Measurements from ENCODE around the gene ODF2.
A peak's percentile ranks its signal among the peaks of the same experiment; 100 is the strongest.

Gene ODF2

GRCh38 chr9:128528445-128529160 is 72.8 kb downstream of the ODF2 start:
- no peak for DNase-seq (ENCODE audit: low read depth in 2 of 2)

- no peak for DNase-seq (ENCODE audit: low read depth in 2 of 2)
Observed at GRCh38 chr9:128529191-128529590, 73.4 kb downstream of the ODF2 start.

GRCh38 chr9:128532581-128532980 is 76.8 kb downstream of the ODF2 start:
- no peak for DNase-seq (ENCODE audit: low read depth in 2 of 2)

- no peak for DNase-seq (ENCODE audit: low read depth in 2 of 2)
Observed at GRCh38 chr9:128540634-128541360, 85.0 kb downstream of the ODF2 start.

- DNase-seq (ENCODE audit: low read depth in 2 of 2): no peak
Observed at GRCh38 chr9:128546504-128546903, 90.7 kb downstream of the ODF2 start.

GRCh38 chr9:128548876-128549275 is 93.1 kb downstream of the ODF2 start:
- DNase-seq (ENCODE audit: low read depth in 2 of 2): no peak

GRCh38 chr9:128550226-128550625 is 94.4 kb downstream of the ODF2 start:
- DNase-seq (ENCODE audit: low read depth in 2 of 2): peak in 1 of 2 donors; percentile 44

Measured in activated CD4-positive, alpha-beta T cell treated with anti-CD3 and anti-CD28 coated beads for 24 hours (primary cell).